IMR-90 (cell line): ENCODE measurements around the gene ID3. TPM values are rescaled to one million over a fixed set of nuclear protein-coding genes. Genes with fewer than 3 reads are reported as not detected.

Source experiments
- BHLHE40 ChIP-seq: fragments of 150-350 bp; IDR thresholded peaks from 2 replicates; pipeline ENCODE4 v1.6.1; 2016; ENCODE audit warnings: mild to moderate bottlenecking, low read depth, low read length
- CTCF ChIP-seq: conservative IDR thresholded peaks from 2 replicates; pipeline ENCODE4 v1.5.1; 2012; ENCODE audit warnings: mild to moderate bottlenecking, low read depth, low read length, improper control_type of control experiment
- USF2 ChIP-seq: fragments of 150-350 bp; IDR thresholded peaks from 2 replicates; pipeline ENCODE4 v1.6.1; 2017; ENCODE audit warnings: mild to moderate bottlenecking, antibody characterized with exemption, low read length, low read depth
- polyA plus RNA-seq, 3 experiments: library from polyadenylated mRNA; depleted of rRNA; stranded (reverse); fragments of >200 nt; gene quantifications; 2 replicates each; pipeline ENCODE4 v1.2.3, GENCODE V29; 2012; ENCODE audit warnings: low replicate concordance in 1 of 3
- total RNA-seq: library from RNA; depleted of rRNA; stranded (reverse); fragments of >200 nt; gene quantifications from 2 replicates; pipeline ENCODE4 v1.2.3, GENCODE V29; 2012

Gene ID3
- total and polyA plus RNA-seq, 2 of the 4 experiments (the other 2 are of a cell fraction), result 109 to 304 TPM

DNA sequence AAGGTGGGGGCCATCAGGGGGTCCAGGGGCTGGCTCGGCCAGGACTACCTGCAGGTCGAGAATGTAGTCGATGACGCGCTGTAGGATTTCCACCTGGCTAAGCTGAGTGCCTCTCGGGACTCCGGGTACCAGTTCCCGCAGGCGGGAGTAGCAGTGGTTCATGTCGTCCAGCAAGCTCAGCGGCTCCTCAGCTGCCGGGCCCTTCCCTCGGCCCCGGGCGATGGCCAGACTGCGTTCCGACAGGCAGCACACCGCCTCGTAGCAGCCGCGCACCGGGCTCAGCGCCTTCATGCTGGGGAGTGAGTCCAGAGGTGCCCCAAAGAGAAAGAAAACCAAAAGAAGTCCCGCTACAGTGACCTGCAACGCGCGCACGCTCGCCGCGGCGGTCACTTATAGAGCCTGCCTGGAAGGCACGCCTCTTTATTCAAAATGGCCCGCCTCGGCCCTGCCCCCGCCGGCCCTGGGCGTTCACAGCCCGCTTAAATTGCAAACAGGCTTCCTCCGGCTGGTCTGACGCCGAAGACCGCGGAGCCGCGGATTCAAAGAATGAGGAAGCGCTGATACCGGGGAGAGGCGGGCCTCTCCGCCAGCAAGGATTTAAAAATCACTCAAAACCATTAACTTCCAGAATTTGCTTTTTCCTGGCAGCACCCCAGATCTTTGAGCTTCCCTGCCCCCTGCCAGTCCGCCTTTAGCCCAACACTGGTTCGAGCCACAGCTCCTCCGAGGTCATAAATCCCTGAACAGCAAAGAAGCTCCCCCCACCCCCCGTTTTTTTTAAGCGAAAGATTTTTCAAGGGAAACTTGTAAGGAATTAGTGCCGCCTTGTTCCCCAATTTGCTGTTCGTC is at the start of gene ID3 (continued):
- TF ChIP-seq CTCF, result no peak
- peak; percentile 51; the same call in 1 of the 2 replicates for TF ChIP-seq BHLHE40
- no peak for TF ChIP-seq USF2
